GM23338 (cell line): Measurements from ENCODE around the gene GRN. TPM values are rescaled to one million over a fixed set of nuclear protein-coding genes. Genes with fewer than 3 reads are reported as not detected.

Experiments
- ATAC-seq: fragments of 200-7000 bp; cut with Tn5 transposase; 3 replicates; pipeline ENCODE4 v1.9.1; 2020
- DNase-seq: peaks from one replicate; pipeline ENCODE4 v3.0.0-alpha.2; 2015; ENCODE audit warnings: low spot score
- H2AFZ ChIP-seq: fragments of 200-600 bp; sonication (generic); 2 replicates; pipeline ENCODE4 v1.8.0; 2016; ENCODE audit warnings: antibody characterized with exemption, mild to moderate bottlenecking, moderate library complexity
- H3F3A ChIP-seq: fragments of 200-600 bp; sonication (generic); replicated peaks from 2 replicates; pipeline ENCODE4 v1.8.0; 2017; ENCODE audit warnings: antibody characterized with exemption, mixed run types, low read depth
- H3K27ac ChIP-seq: fragments of 200-600 bp; sonication (generic); 2 replicates; pipeline ENCODE4 v1.6.1; 2016; ENCODE audit warnings: low read depth
- H3K27me3 ChIP-seq: fragments of 200-600 bp; sonication (generic); 2 replicates; pipeline ENCODE4 v1.8.0; 2016; ENCODE audit warnings: mild to moderate bottlenecking, mixed run types, moderate library complexity; ENCODE audit not compliant: insufficient read depth
- H3K36me3 ChIP-seq: fragments of 200-600 bp; sonication (generic); 2 replicates; pipeline ENCODE4 v1.8.0; 2016; ENCODE audit warnings: mild to moderate bottlenecking; ENCODE audit not compliant: insufficient read depth
- H3K4me1 ChIP-seq: fragments of 200-600 bp; sonication (generic); 2 replicates; pipeline ENCODE4 v1.8.0; 2016; ENCODE audit warnings: mild to moderate bottlenecking, moderate library complexity; ENCODE audit not compliant: insufficient read depth
- H3K4me2 ChIP-seq: fragments of 200-600 bp; sonication (generic); 2 replicates; pipeline ENCODE4 v1.7.1; 2017; ENCODE audit warnings: mixed run types
- H3K4me3 ChIP-seq: fragments of 200-600 bp; sonication (generic); 2 replicates; pipeline ENCODE4 v1.6.1; 2016; ENCODE audit warnings: mixed run types
- H3K79me2 ChIP-seq: fragments of 200-600 bp; sonication (generic); replicated peaks from 2 replicates; pipeline ENCODE4 v1.8.0; 2017; ENCODE audit warnings: mild to moderate bottlenecking; ENCODE audit not compliant: insufficient read depth
- H3K9me2 ChIP-seq: fragments of 200-600 bp; sonication (generic); 2 replicates; pipeline ENCODE4 v1.8.0; 2017; ENCODE audit not compliant: insufficient read depth
- H4K20me1 ChIP-seq: fragments of 200-600 bp; sonication (generic); replicated peaks from 2 replicates; pipeline ENCODE4 v1.8.0; 2017; ENCODE audit warnings: mild to moderate bottlenecking; ENCODE audit not compliant: insufficient read depth
- H3K27ac Mint-ChIP-seq: 2 replicates; pipeline ENCODE4 v1.8.0; 2020; ENCODE audit warnings: inconsistent platforms, mild to moderate bottlenecking, moderate library complexity, mixed read lengths
- H3K27me3 Mint-ChIP-seq: 3 replicates; pipeline ENCODE4 v1.8.0; 2022; ENCODE audit warnings: low read depth, mild to moderate bottlenecking, moderate library complexity, mixed read lengths, inconsistent platforms; ENCODE audit not compliant: insufficient read depth, poor library complexity
- H3K36me3 Mint-ChIP-seq: 3 replicates; pipeline ENCODE4 v1.8.0; 2021; ENCODE audit warnings: low read depth, mild to moderate bottlenecking, inconsistent platforms, moderate library complexity, mixed read lengths
- H3K4me1 Mint-ChIP-seq: 3 replicates; pipeline ENCODE4 v1.8.0; 2020; ENCODE audit warnings: mild to moderate bottlenecking, inconsistent platforms, mixed read lengths
- H3K4me3 Mint-ChIP-seq: 3 replicates; pipeline ENCODE4 v1.8.0; 2021; ENCODE audit warnings: moderate library complexity, mild to moderate bottlenecking, inconsistent platforms, mixed read lengths
- H3K9me3 Mint-ChIP-seq: 3 replicates; pipeline ENCODE4 v1.8.0; 2020; ENCODE audit warnings: moderate library complexity, mild to moderate bottlenecking, inconsistent platforms, mixed read lengths
- CREB1 ChIP-seq: fragments of 250-450 bp; sonication (Bioruptor Pico); IDR thresholded peaks from 2 replicates; pipeline ENCODE4 v1.5.0; 2020; ENCODE audit warnings: low read depth, mild to moderate bottlenecking, moderate library complexity
- EZH2phosphoT487 ChIP-seq: fragments of 200-600 bp; sonication (generic); IDR thresholded peaks from one replicate; pipeline ENCODE4 v1.8.1; 2018; ENCODE audit warnings: antibody characterized with exemption; ENCODE audit not compliant: unreplicated experiment
- NANOG ChIP-seq: IDR thresholded peaks from 2 replicates; pipeline ENCODE4 v1.6.1; 2016; ENCODE audit warnings: antibody characterized with exemption, borderline replicate concordance
- STAT1 ChIP-seq: IDR thresholded peaks from one replicate; pipeline ENCODE4 v1.6.1; 2016; ENCODE audit warnings: antibody characterized with exemption; ENCODE audit not compliant: unreplicated experiment
- ZNF114 ChIP-seq: fragments of 250-450 bp; sonication (Bioruptor Pico); IDR thresholded peaks from 2 replicates; pipeline ENCODE4 v1.5.0; 2020; ENCODE audit warnings: mild to moderate bottlenecking, moderate library complexity
- polyA plus RNA-seq: library from polyadenylated mRNA; unstranded; fragments of >200 nt; fragmentation: Nextera tagmentation; extraction: Ambion mirVana; gene quantifications from 2 replicates; pipeline ENCODE4 v1.2.1, GENCODE V29; 2016
- total RNA-seq: library from RNA; depleted of rRNA; stranded (reverse); fragments of >200 nt; shearing (Covaris generic); gene quantifications from 2 replicates; pipeline ENCODE4 v1.2.3, GENCODE V29; 2014
- TF ChIP-seq, protein P1 (sequence below): IDR thresholded peaks from one replicate; pipeline ENCODE4 v1.6.1; 2018; ENCODE audit warnings: antibody characterized with exemption; ENCODE audit not compliant: unreplicated experiment
- TF ChIP-seq, protein P2 (sequence below): fragments of 250-450 bp; sonication (Bioruptor Pico); IDR thresholded peaks from 2 replicates; pipeline ENCODE4 v1.5.0; 2020; ENCODE audit warnings: mild to moderate bottlenecking, moderate library complexity

GRN gene
- total and polyA plus RNA-seq, 2 experiments from 2014 or later: 101 to 216 TPM

DNA sequence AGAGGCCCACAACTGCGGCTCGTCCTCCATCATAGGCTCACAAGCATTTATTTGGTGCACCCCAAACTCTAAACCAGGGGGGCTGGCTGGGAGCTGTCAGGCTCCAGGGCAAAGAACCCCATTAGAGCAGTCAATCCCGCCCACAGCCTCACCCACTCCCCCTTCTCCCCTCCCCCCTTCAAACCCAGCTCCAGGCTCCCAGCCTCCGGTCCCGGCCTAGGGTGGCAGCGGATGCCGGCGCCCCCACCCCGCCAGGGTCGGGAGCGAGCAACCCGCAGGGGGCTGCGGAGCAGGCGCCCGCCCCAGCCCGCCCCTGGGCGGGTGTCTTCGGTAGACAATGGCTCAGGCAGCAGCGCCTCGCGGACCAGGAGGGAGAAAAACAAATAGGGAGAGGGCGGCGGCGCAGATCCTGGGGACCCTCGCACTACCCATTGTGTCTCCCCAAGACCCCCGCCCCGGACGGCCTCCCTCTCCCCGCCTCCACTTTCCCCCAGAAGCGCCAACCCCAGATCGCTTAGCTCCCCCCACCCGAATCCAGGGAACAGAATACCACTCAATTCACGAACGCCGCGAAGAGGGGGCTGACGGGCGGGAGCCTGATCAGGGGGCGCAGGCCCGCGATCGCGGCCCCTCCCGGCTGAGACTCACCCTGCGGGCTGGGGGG, 18.0 kb downstream of the GRN start:
- no peak overlapping the region for H3K27ac Mint-ChIP-seq

More for the DNA sequence above, 18.0 kb downstream of the GRN start:
- ATAC-seq (peak; percentile 37), DNase-seq (peak; percentile 53)
- Mint-ChIP-seq H3K9me3 (no peaks in the 10 kb centered on the region), H3K27me3 (peaks cover 21% of the 10 kb centered on the region), H3K4me3 (peak overlapping the region; percentile 82), H3K36me3 (peaks cover 4% of the 10 kb centered on the region; the same call in 1 of the 3 replicates), H3K4me1 (peaks cover 33% of the 10 kb centered on the region)
- no peaks in the 10 kb centered on the region for H3K79me2 ChIP-seq
- H3K4me3 ChIP-seq: peak overlapping the region; percentile 88
- peaks cover 17% of the 10 kb centered on the region; the same call in 1 of the 2 replicates for H3K27me3 ChIP-seq
- H3F3A ChIP-seq: 0 out of 2 replicates have a peak, but pooled peaks cover 10% of the 10 kb centered on the region
- H3K27ac ChIP-seq: no peak overlapping the region
- peaks cover 26% of the 10 kb centered on the region for H3K4me1 ChIP-seq
- H2AFZ ChIP-seq: peak overlapping the region; percentile 80
- peaks cover 19% of the 10 kb centered on the region for H4K20me1 ChIP-seq
- TF ChIP-seq NANOG (no peak), EZH2phosphoT487 (no peak), STAT1 (no peak), ZNF114 (CRISPR knock-in tag) (no peak), CREB1 (no peak)
- TF ChIP-seq, protein P1, sequence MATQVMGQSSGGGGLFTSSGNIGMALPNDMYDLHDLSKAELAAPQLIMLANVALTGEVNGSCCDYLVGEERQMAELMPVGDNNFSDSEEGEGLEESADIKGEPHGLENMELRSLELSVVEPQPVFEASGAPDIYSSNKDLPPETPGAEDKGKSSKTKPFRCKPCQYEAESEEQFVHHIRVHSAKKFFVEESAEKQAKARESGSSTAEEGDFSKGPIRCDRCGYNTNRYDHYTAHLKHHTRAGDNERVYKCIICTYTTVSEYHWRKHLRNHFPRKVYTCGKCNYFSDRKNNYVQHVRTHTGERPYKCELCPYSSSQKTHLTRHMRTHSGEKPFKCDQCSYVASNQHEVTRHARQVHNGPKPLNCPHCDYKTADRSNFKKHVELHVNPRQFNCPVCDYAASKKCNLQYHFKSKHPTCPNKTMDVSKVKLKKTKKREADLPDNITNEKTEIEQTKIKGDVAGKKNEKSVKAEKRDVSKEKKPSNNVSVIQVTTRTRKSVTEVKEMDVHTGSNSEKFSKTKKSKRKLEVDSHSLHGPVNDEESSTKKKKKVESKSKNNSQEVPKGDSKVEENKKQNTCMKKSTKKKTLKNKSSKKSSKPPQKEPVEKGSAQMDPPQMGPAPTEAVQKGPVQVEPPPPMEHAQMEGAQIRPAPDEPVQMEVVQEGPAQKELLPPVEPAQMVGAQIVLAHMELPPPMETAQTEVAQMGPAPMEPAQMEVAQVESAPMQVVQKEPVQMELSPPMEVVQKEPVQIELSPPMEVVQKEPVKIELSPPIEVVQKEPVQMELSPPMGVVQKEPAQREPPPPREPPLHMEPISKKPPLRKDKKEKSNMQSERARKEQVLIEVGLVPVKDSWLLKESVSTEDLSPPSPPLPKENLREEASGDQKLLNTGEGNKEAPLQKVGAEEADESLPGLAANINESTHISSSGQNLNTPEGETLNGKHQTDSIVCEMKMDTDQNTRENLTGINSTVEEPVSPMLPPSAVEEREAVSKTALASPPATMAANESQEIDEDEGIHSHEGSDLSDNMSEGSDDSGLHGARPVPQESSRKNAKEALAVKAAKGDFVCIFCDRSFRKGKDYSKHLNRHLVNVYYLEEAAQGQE: no peak
- TF ChIP-seq, protein P2, sequence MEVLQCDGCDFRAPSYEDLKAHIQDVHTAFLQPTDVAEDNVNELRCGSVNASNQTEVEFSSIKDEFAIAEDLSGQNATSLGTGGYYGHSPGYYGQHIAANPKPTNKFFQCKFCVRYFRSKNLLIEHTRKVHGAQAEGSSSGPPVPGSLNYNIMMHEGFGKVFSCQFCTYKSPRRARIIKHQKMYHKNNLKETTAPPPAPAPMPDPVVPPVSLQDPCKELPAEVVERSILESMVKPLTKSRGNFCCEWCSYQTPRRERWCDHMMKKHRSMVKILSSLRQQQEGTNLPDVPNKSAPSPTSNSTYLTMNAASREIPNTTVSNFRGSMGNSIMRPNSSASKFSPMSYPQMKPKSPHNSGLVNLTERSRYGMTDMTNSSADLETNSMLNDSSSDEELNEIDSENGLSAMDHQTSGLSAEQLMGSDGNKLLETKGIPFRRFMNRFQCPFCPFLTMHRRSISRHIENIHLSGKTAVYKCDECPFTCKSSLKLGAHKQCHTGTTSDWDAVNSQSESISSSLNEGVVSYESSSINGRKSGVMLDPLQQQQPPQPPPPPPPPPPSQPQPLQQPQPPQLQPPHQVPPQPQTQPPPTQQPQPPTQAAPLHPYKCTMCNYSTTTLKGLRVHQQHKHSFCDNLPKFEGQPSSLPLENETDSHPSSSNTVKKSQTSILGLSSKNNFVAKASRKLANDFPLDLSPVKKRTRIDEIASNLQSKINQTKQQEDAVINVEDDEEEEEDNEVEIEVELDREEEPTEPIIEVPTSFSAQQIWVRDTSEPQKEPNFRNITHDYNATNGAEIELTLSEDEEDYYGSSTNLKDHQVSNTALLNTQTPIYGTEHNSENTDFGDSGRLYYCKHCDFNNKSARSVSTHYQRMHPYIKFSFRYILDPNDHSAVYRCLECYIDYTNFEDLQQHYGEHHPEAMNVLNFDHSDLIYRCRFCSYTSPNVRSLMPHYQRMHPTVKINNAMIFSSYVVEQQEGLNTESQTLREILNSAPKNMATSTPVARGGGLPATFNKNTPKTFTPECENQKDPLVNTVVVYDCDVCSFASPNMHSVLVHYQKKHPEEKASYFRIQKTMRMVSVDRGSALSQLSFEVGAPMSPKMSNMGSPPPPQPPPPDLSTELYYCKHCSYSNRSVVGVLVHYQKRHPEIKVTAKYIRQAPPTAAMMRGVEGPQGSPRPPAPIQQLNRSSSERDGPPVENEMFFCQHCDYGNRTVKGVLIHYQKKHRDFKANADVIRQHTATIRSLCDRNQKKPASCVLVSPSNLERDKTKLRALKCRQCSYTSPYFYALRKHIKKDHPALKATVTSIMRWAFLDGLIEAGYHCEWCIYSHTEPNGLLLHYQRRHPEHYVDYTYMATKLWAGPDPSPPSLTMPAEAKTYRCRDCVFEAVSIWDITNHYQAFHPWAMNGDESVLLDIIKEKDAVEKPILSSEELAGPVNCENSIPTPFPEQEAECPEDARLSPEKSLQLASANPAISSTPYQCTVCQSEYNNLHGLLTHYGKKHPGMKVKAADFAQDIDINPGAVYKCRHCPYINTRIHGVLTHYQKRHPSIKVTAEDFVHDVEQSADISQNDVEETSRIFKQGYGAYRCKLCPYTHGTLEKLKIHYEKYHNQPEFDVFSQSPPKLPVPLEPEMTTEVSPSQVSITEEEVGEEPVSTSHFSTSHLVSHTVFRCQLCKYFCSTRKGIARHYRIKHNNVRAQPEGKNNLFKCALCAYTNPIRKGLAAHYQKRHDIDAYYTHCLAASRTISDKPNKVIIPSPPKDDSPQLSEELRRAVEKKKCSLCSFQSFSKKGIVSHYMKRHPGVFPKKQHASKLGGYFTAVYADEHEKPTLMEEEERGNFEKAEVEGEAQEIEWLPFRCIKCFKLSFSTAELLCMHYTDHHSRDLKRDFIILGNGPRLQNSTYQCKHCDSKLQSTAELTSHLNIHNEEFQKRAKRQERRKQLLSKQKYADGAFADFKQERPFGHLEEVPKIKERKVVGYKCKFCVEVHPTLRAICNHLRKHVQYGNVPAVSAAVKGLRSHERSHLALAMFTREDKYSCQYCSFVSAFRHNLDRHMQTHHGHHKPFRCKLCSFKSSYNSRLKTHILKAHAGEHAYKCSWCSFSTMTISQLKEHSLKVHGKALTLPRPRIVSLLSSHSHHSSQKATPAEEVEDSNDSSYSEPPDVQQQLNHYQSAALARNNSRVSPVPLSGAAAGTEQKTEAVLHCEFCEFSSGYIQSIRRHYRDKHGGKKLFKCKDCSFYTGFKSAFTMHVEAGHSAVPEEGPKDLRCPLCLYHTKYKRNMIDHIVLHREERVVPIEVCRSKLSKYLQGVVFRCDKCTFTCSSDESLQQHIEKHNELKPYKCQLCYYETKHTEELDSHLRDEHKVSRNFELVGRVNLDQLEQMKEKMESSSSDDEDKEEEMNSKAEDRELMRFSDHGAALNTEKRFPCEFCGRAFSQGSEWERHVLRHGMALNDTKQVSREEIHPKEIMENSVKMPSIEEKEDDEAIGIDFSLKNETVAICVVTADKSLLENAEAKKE (CRISPR knock-in tag): no peak
- H3K36me3 ChIP-seq: no peaks in the 10 kb centered on the region
- H3K9me2 ChIP-seq: no peaks in the 10 kb centered on the region
- H3K4me2 ChIP-seq: peak overlapping the region; percentile 87
